Testis (tissue), 2 donors: ENCODE results near the gene WHRN.

Source experiments
- CTCF ChIP-seq, 3 experiments: fragments of 450-650 bp in 2 of 3; fragments of 200-600 bp in 1 of 3; sonication (generic) in 1 of 3; IDR thresholded peaks; one replicate each; pipeline ENCODE4 v1.5.1; 2016 to 2019; ENCODE audit warnings: antibody characterized with exemption in 3 of 3, mild to moderate bottlenecking in 2 of 3, moderate library complexity in 1 of 3
- POLR2A ChIP-seq: fragments of 450-650 bp; IDR thresholded peaks from one replicate; pipeline ENCODE4 v1.6.1; 2017; ENCODE audit warnings: antibody characterized with exemption, mild to moderate bottlenecking, moderate library complexity

GRCh38 chr9:114456929-114457328 lies 48.3 kb downstream of the WHRN start:
- TF ChIP-seq CTCF (IDR thresholded peaks at IDR 0.05) (no peak), POLR2A (no peak)
